H9 (cell line): ENCODE measurements around the gene BBX. TPM values are rescaled to one million over a fixed set of nuclear protein-coding genes. Genes with fewer than 3 reads are reported as not detected.

Source experiments
- DNase-seq: peaks from one replicate; pipeline ENCODE4 v3.0.0-alpha.2; 2017
- H2AFZ ChIP-seq: one replicate; pipeline ENCODE4 v1.6.1; 2013; ENCODE audit warnings: mild to moderate bottlenecking, low read length, control low read depth, moderate library complexity
- H2AK5ac ChIP-seq: 2 replicates; pipeline ENCODE4 v1.6.1; 2013; ENCODE audit warnings: low read length, control low read depth, mixed read lengths; ENCODE audit not compliant: insufficient read length
- H2BK120ac ChIP-seq: one replicate; pipeline ENCODE4 v1.6.1; 2013; ENCODE audit warnings: low read depth, mild to moderate bottlenecking, low read length, control low read depth, inconsistent platforms; ENCODE audit not compliant: poor library complexity, severe bottlenecking
- H2BK12ac ChIP-seq: 2 replicates; pipeline ENCODE4 v1.6.1; 2013; ENCODE audit warnings: low read length, control low read depth, mixed read lengths, low read depth; ENCODE audit not compliant: insufficient read length
- H2BK15ac ChIP-seq: 2 replicates; pipeline ENCODE4 v1.6.1; 2013; ENCODE audit warnings: low read depth, low read length, control low read depth
- H2BK20ac ChIP-seq: one replicate; pipeline ENCODE4 v1.6.1; 2013; ENCODE audit warnings: low read depth, mild to moderate bottlenecking, low read length, control low read depth, inconsistent platforms; ENCODE audit not compliant: poor library complexity, severe bottlenecking
- H2BK5ac ChIP-seq: 2 replicates; pipeline ENCODE4 v1.6.1; 2013; ENCODE audit warnings: low read length, control low read depth, mixed read lengths; ENCODE audit not compliant: insufficient read length
- H3K14ac ChIP-seq: 2 replicates; pipeline ENCODE4 v1.6.1; 2013; ENCODE audit warnings: low read length, control low read depth; ENCODE audit not compliant: insufficient read depth
- H3K18ac ChIP-seq: 2 replicates; pipeline ENCODE4 v1.6.1; 2013; ENCODE audit warnings: low read depth, mild to moderate bottlenecking, mixed read lengths, low read length, control low read depth; ENCODE audit not compliant: insufficient read length
- H3K23ac ChIP-seq: 2 replicates; pipeline ENCODE4 v1.6.1; 2013; ENCODE audit warnings: low read length, control low read depth, mixed read lengths, low read depth; ENCODE audit not compliant: insufficient read length
- H3K23me2 ChIP-seq: 2 replicates; pipeline ENCODE4 v1.6.1; 2013; ENCODE audit warnings: low read depth, mild to moderate bottlenecking, mixed read lengths, low read length, control low read depth; ENCODE audit not compliant: insufficient read length, poor library complexity, severe bottlenecking
- H3K27ac ChIP-seq: 2 replicates; pipeline ENCODE4 v1.5.1; 2013; ENCODE audit warnings: low read length, control low read depth, mixed read lengths, low read depth; ENCODE audit not compliant: insufficient read length
- H3K27me3 ChIP-seq: 2 replicates; pipeline ENCODE4 v1.6.1; 2013; ENCODE audit warnings: low read length, control low read depth, inconsistent platforms; ENCODE audit not compliant: insufficient read depth
- H3K4ac ChIP-seq: 2 replicates; pipeline ENCODE4 v1.6.1; 2013; ENCODE audit warnings: low read depth, mild to moderate bottlenecking, control low read depth, inconsistent platforms, low read length, moderate library complexity
- H3K4me1 ChIP-seq: 2 replicates; pipeline ENCODE4 v1.6.1; 2013; ENCODE audit warnings: low read length, control low read depth, inconsistent platforms; ENCODE audit not compliant: insufficient read depth
- H3K4me2 ChIP-seq: 2 replicates; pipeline ENCODE4 v1.6.1; 2013; ENCODE audit warnings: low read length, control low read depth, mixed read lengths; ENCODE audit not compliant: insufficient read length, insufficient read depth
- H3K56ac ChIP-seq: 2 replicates; pipeline ENCODE4 v1.6.1; 2013; ENCODE audit warnings: low read depth, mild to moderate bottlenecking, mixed read lengths, low read length, control low read depth; ENCODE audit not compliant: insufficient read length
- H3K79me1 ChIP-seq: 2 replicates; pipeline ENCODE4 v1.6.1; 2013; ENCODE audit warnings: low read depth, mild to moderate bottlenecking, moderate library complexity, low read length, control low read depth, inconsistent platforms; ENCODE audit not compliant: insufficient read depth, poor library complexity, severe bottlenecking
- H3K79me2 ChIP-seq: 2 replicates; pipeline ENCODE4 v1.6.1; 2013; ENCODE audit warnings: low read length, control low read depth, inconsistent platforms; ENCODE audit not compliant: insufficient read depth
- H3K9ac ChIP-seq: 2 replicates; pipeline ENCODE4 v1.6.1; 2013; ENCODE audit warnings: low read length, control low read depth, mixed read lengths; ENCODE audit not compliant: insufficient read length; ENCODE audit errors: extremely low read depth
- H3K9me3 ChIP-seq: one replicate; pipeline ENCODE4 v1.6.1; 2013; ENCODE audit warnings: low read depth, low read length, inconsistent platforms; ENCODE audit not compliant: control insufficient read depth
- H3T11ph ChIP-seq: one replicate; pipeline ENCODE4 v1.6.1; 2013; ENCODE audit warnings: mild to moderate bottlenecking, low read length, control low read depth, inconsistent platforms
- H4K20me1 ChIP-seq: one replicate; pipeline ENCODE4 v1.6.1; 2013; ENCODE audit not compliant: control insufficient read depth, insufficient read length, insufficient read depth
- H4K5ac ChIP-seq: 2 replicates; pipeline ENCODE4 v1.6.1; 2013; ENCODE audit warnings: low read depth, mild to moderate bottlenecking, mixed read lengths, low read length, control low read depth; ENCODE audit not compliant: insufficient read length
- H4K8ac ChIP-seq: replicated peaks from 2 replicates; pipeline ENCODE4 v1.6.1; 2013; ENCODE audit warnings: low read length, control low read depth, mixed read lengths, low read depth; ENCODE audit not compliant: insufficient read length
- H4K91ac ChIP-seq: 2 replicates; pipeline ENCODE4 v1.6.1; 2013; ENCODE audit warnings: low read depth, mild to moderate bottlenecking, moderate library complexity, mixed read lengths, low read length, control low read depth; ENCODE audit not compliant: insufficient read length
- H3K27ac Mint-ChIP-seq, 3 experiments: 2 replicates in 2 of 3; 3 replicates in 1 of 3; pipeline ENCODE4 v1.8.0; 2020 to 2021; ENCODE audit warnings: mixed read lengths in 3 of 3, mild to moderate bottlenecking in 1 of 3, moderate library complexity in 1 of 3
- H3K27me3 Mint-ChIP-seq: 2 replicates; pipeline ENCODE4 v1.8.0; 2021; ENCODE audit warnings: low read depth, mild to moderate bottlenecking, moderate library complexity, mixed read lengths
- H3K36me3 Mint-ChIP-seq, 3 experiments: 2 replicates in 2 of 3; 3 replicates in 1 of 3; pipeline ENCODE4 v1.8.0; 2020 to 2021; ENCODE audit warnings: low read depth in 3 of 3, mixed read lengths in 3 of 3; ENCODE audit not compliant: insufficient read depth in 1 of 3
- H3K4me1 Mint-ChIP-seq, 2 experiments: 2 replicates each; pipeline ENCODE4 v1.8.0; 2020; ENCODE audit warnings: mixed read lengths in 2 of 2
- H3K4me3 Mint-ChIP-seq, 2 experiments: 2 replicates in 1 of 2; 3 replicates in 1 of 2; pipeline ENCODE4 v1.8.0; 2020 to 2021; ENCODE audit warnings: mild to moderate bottlenecking in 2 of 2, mixed read lengths in 2 of 2, moderate library complexity in 1 of 2
- H3K9me3 Mint-ChIP-seq, 2 experiments: 2 replicates in 1 of 2; 3 replicates in 1 of 2; pipeline ENCODE4 v1.8.0; 2020; ENCODE audit warnings: mild to moderate bottlenecking in 2 of 2, mixed read lengths in 2 of 2, moderate library complexity in 1 of 2
- WGBS: extraction: QIAGEN DNeasy Blood & Tissue Kit; methylation state at CpG from one replicate; pipeline ENCODE4 v1.1.7; 2013; ENCODE audit warnings: missing lambda C conversion rate, low lambda C conversion rate, mixed read lengths; ENCODE audit not compliant: insufficient read length; ENCODE audit errors: extremely low coverage; 5-methylcytosine and 5-hydroxymethylcytosine counted together
- total RNA-seq: library from RNA; stranded (reverse); gene quantifications from 2 replicates; pipeline ENCODE4 v1.2.1, GENCODE V29; 2021
- TF ChIP-seq, protein P1 (sequence below): fragments of 200-600 bp; sonication (generic); conservative IDR thresholded peaks from 3 replicates; pipeline ENCODE4 v1.8.0; 2021; ENCODE audit warnings: antibody characterized with exemption, mild to moderate bottlenecking

The BBX gene
- total RNA-seq, 1 experiment from 2014 or later, result 34.8 TPM

DNA sequence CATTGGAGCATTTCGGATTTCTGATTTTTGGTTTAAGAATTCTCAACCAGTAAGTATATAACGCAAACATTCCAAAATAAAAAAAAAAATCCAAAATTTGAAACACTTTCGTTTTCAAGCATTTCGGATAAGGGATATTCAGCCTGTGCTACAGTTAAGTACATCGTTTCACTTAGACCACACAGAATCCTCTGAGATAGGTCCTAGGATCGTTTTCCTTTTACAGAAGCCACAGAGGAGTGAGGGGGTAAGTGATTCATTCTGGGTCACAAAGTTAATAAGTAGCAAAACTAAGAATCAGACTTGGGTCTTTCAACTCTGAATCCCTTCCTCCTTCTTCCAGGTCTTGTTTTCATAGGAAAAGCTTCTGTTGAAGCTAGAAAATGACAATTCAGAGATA, 249.3 kb downstream of the BBX start:
- no peak overlapping the region for H3K23ac ChIP-seq
- no peak overlapping the region for H4K8ac ChIP-seq
- H2AFZ ChIP-seq, result no peak overlapping the region
- no peak overlapping the region for H2AK5ac ChIP-seq
- no peak overlapping the region for H3T11ph ChIP-seq
- H3K4me3 Mint-ChIP-seq, result no peak overlapping the region
- H3K27ac Mint-ChIP-seq, result no peak overlapping the region
- H4K5ac ChIP-seq, result no peak overlapping the region
- no peaks in the 10 kb centered on the region for H3K9me3 Mint-ChIP-seq
- no peak overlapping the region for H3K4me2 ChIP-seq
- no peak overlapping the region for H3K14ac ChIP-seq
- no peaks in the 10 kb centered on the region for H4K20me1 ChIP-seq
- no peaks in the 10 kb centered on the region for H3K23me2 ChIP-seq
- no peak overlapping the region for H2BK5ac ChIP-seq
- no peaks in the 10 kb centered on the region for H3K9me3 ChIP-seq
- H2BK15ac ChIP-seq, result no peak overlapping the region
- WGBS, result no CpG with 5 or more reads among the region's 6 CpGs
- H3K79me2 ChIP-seq, result no peaks in the 10 kb centered on the region
- H3K27me3 ChIP-seq, result no peaks in the 10 kb centered on the region
- H3K56ac ChIP-seq, result no peak overlapping the region
- H3K9ac ChIP-seq, result no peak overlapping the region
- H2BK20ac ChIP-seq, result no peak overlapping the region
- no peaks in the 10 kb centered on the region for H3K27me3 Mint-ChIP-seq
- H3K4me1 Mint-ChIP-seq, result peaks cover 0 to 6% of the 10 kb centered on the region in 2 experiments; a peak in 2 of 4 replicates
- no peak overlapping the region for H2BK12ac ChIP-seq
- H3K27ac ChIP-seq, result no peak overlapping the region
- no peak for DNase-seq
- H3K79me1 ChIP-seq, result no peaks in the 10 kb centered on the region
- H3K4me1 ChIP-seq, result no peaks in the 10 kb centered on the region
- peaks cover 5 to 14% (median 8%) of the 10 kb centered on the region in 3 experiments; a peak in 5 of 7 replicates for H3K36me3 Mint-ChIP-seq
- H3K4ac ChIP-seq, result no peak overlapping the region
- TF ChIP-seq, protein P1, sequence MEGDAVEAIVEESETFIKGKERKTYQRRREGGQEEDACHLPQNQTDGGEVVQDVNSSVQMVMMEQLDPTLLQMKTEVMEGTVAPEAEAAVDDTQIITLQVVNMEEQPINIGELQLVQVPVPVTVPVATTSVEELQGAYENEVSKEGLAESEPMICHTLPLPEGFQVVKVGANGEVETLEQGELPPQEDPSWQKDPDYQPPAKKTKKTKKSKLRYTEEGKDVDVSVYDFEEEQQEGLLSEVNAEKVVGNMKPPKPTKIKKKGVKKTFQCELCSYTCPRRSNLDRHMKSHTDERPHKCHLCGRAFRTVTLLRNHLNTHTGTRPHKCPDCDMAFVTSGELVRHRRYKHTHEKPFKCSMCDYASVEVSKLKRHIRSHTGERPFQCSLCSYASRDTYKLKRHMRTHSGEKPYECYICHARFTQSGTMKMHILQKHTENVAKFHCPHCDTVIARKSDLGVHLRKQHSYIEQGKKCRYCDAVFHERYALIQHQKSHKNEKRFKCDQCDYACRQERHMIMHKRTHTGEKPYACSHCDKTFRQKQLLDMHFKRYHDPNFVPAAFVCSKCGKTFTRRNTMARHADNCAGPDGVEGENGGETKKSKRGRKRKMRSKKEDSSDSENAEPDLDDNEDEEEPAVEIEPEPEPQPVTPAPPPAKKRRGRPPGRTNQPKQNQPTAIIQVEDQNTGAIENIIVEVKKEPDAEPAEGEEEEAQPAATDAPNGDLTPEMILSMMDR, result no peak
- H4K91ac ChIP-seq, result no peak overlapping the region
- no peak overlapping the region for H3K18ac ChIP-seq
- H2BK120ac ChIP-seq, result no peak overlapping the region
